Measurements from ENCODE around the gene KDM8.

DNA sequence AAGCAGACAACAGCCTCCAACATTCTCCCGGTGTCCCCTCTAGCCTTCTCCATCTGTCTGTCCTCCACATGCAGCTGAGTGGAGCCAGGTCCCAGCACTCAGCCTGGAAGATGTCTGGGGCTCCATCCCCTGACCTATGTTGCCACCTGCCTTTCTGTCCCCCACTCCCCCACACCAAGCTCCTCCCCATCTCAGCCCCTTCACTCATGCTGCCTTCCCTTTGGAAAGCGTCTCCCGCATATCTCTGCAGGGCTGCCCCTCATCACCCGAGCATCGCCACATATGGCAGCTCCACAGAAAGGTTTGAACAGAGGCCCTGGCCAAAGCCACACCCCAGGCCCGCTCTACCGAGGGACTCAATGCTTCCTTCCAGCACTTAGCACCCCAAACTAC is 41.0 kb downstream of the KDM8 start:
- TF ChIP-seq EP300 (IDR thresholded peaks at IDR 0.05; ENCODE audit: low read depth) (no peak), POLR2AphosphoS5 (IDR thresholded peaks at IDR 0.05) (no peak), POLR2A (IDR thresholded peaks at IDR 0.05) (no peak)
- TF ChIP-seq, protein P1, sequence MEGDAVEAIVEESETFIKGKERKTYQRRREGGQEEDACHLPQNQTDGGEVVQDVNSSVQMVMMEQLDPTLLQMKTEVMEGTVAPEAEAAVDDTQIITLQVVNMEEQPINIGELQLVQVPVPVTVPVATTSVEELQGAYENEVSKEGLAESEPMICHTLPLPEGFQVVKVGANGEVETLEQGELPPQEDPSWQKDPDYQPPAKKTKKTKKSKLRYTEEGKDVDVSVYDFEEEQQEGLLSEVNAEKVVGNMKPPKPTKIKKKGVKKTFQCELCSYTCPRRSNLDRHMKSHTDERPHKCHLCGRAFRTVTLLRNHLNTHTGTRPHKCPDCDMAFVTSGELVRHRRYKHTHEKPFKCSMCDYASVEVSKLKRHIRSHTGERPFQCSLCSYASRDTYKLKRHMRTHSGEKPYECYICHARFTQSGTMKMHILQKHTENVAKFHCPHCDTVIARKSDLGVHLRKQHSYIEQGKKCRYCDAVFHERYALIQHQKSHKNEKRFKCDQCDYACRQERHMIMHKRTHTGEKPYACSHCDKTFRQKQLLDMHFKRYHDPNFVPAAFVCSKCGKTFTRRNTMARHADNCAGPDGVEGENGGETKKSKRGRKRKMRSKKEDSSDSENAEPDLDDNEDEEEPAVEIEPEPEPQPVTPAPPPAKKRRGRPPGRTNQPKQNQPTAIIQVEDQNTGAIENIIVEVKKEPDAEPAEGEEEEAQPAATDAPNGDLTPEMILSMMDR (IDR thresholded peaks at IDR 0.05): no peak

Data from transverse colon (tissue), 4 donors.